HG02642 (cell line): Measurements from ENCODE around the gene ARPC5L.

ENCODE experiments used
- ATAC-seq: cut with Tn5 transposase; IDR thresholded peaks from one replicate; pipeline ENCODE4 v1.9.1; 2021; ENCODE audit warnings: mild to moderate bottlenecking; ENCODE audit not compliant: unreplicated experiment, poor library complexity

ARPC5L gene

GRCh38 chr9:124860582-124861341 lies 1.2 kb upstream of the ARPC5L start:
- ATAC-seq: no peak

- no peak for ATAC-seq
Measured at GRCh38 chr9:124863371-124863871, 1.5 kb downstream of the ARPC5L start.

- peak; percentile 72 for ATAC-seq
Measured at GRCh38 chr9:124868511-124869465, 6.9 kb downstream of the ARPC5L start.

GRCh38 chr9:124869466-124869985 lies 7.6 kb downstream of the ARPC5L start:
- ATAC-seq: peak; percentile 12

GRCh38 chr9:124869986-124870560 lies 8.1 kb downstream of the ARPC5L start:
- peak; percentile 43 for ATAC-seq

- no peak for ATAC-seq
Measured at GRCh38 chr9:124870723-124871122, 8.8 kb downstream of the ARPC5L start.

GRCh38 chr9:124871156-124871561 lies 9.2 kb downstream of the ARPC5L start:
- no peak for ATAC-seq

- no peak for ATAC-seq
Measured at GRCh38 chr9:124873664-124874063, 11.7 kb downstream of the ARPC5L start.

- no peak for ATAC-seq
Measured at GRCh38 chr9:124875501-124875900, 13.6 kb downstream of the ARPC5L start.

- no peak for ATAC-seq
Measured at GRCh38 chr9:124877021-124877782, 15.3 kb downstream of the ARPC5L start.

- ATAC-seq: no peak
Measured at GRCh38 chr9:124878021-124878420, 16.1 kb downstream of the ARPC5L start.

- ATAC-seq: no peak
Measured at GRCh38 chr9:124878518-124878917, 16.6 kb downstream of the ARPC5L start.

GRCh38 chr9:124879226-124879625 lies 17.3 kb downstream of the ARPC5L start:
- no peak for ATAC-seq

- ATAC-seq: no peak
Measured at GRCh38 chr9:124880501-124880900, 18.6 kb downstream of the ARPC5L start.

GRCh38 chr9:124881138-124881743 lies 19.3 kb downstream of the ARPC5L start:
- ATAC-seq: no peak

GRCh38 chr9:124882231-124882630 lies 20.3 kb downstream of the ARPC5L start:
- no peak for ATAC-seq

GRCh38 chr9:124884376-124884775 lies 22.4 kb downstream of the ARPC5L start:
- ATAC-seq: no peak

- ATAC-seq: no peak
Measured at GRCh38 chr9:124885551-124885950, 23.6 kb downstream of the ARPC5L start.

- no peak for ATAC-seq
Measured at GRCh38 chr9:124886461-124886860, 24.5 kb downstream of the ARPC5L start.
